ENCODE measurements around the gene TBC1D21.

Gene TBC1D21

DNA sequence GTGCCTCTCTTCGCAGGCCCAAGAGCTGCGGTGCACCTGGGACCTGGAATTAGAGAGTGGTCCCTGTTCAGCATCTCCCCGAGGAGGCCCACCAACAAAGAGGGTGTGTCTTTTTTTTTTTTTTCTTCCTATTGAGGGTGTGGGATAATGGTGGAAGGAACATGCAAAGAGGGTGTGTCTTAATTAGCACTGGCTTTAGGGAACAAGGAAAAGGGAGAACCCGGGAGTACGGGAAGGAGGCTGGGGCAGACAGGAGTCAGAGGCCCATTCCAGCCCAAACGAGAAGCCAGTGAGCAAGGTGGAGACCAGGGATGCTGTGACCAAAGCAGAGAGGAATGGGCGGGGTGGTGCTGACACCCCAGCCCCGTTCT, 52.5 kb downstream of the TBC1D21 start:
- no peak for DNase-seq (ENCODE audit: insufficient read length, low spot score)
- no peak for FAIRE-seq
- TF ChIP-seq, protein P1, sequence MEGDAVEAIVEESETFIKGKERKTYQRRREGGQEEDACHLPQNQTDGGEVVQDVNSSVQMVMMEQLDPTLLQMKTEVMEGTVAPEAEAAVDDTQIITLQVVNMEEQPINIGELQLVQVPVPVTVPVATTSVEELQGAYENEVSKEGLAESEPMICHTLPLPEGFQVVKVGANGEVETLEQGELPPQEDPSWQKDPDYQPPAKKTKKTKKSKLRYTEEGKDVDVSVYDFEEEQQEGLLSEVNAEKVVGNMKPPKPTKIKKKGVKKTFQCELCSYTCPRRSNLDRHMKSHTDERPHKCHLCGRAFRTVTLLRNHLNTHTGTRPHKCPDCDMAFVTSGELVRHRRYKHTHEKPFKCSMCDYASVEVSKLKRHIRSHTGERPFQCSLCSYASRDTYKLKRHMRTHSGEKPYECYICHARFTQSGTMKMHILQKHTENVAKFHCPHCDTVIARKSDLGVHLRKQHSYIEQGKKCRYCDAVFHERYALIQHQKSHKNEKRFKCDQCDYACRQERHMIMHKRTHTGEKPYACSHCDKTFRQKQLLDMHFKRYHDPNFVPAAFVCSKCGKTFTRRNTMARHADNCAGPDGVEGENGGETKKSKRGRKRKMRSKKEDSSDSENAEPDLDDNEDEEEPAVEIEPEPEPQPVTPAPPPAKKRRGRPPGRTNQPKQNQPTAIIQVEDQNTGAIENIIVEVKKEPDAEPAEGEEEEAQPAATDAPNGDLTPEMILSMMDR (IDR thresholded peaks at IDR 0.05; ENCODE audit: insufficient read depth, missing control alignments): no peak

DNA sequence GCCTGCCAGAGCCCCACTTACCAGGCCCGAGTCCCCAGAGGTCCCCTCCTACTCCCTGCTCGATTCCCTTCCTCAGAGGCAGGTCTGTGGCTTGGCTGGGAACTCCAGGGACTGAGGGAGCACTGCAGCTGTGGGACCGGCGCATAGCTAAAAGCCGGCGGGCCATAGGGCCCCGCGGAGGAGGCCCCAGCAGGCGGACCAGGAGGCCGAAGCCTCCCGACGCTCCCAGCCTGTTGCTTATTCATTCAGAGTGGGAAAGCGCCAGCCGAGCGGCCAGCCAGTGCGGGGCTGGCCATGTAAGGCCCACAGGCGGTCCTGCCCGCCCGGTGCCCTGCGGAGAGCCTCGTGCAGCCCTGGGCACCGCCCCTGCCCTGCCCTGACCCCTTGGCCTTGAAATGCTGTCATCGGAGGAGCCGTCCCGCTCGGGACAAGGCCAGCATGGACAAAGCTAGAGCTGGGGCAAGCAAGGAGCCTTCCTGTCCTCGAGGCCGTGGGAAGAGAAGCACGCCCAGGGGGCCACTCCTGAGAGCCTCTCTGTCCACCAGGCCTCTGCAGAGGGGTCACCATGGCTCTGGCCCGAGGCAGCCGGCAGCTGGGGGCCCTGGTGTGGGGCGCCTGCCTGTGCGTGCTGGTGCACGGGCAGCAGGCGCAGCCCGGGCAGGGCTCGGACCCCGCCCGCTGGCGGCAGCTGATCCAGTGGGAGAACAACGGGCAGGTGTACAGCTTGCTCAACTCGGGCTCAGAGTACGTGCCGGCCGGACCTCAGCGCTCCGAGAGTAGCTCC, 53.0 kb downstream of the TBC1D21 start, which contains the start of gene LOXL1:
Gene LOXL1, plus strand, starts transcription at position 244 of the 784 bp plus-strand sequence. Its CDS starts 322 bp downstream, at position 566.
- FAIRE-seq: no peak
- TF ChIP-seq, protein P1 (IDR thresholded peaks at IDR 0.05; ENCODE audit: insufficient read depth, missing control alignments): no peak
- no peak for DNase-seq (ENCODE audit: insufficient read length, low spot score)

DNA sequence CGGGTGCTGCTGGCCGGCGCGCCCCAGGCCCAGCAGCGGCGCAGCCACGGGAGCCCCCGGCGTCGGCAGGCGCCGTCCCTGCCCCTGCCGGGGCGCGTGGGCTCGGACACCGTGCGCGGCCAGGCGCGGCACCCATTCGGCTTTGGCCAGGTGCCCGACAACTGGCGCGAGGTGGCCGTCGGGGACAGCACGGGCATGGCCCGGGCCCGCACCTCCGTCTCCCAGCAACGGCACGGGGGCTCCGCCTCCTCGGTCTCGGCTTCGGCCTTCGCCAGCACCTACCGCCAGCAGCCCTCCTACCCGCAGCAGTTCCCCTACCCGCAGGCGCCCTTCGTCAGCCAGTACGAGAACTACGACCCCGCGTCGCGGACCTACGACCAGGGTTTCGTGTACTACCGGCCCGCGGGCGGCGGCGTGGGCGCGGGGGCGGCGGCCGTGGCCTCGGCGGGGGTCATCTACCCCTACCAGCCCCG, 53.7 kb downstream of the TBC1D21 start:
- no peak for DNase-seq (ENCODE audit: insufficient read length, low spot score)
- FAIRE-seq: no peak

DNA sequence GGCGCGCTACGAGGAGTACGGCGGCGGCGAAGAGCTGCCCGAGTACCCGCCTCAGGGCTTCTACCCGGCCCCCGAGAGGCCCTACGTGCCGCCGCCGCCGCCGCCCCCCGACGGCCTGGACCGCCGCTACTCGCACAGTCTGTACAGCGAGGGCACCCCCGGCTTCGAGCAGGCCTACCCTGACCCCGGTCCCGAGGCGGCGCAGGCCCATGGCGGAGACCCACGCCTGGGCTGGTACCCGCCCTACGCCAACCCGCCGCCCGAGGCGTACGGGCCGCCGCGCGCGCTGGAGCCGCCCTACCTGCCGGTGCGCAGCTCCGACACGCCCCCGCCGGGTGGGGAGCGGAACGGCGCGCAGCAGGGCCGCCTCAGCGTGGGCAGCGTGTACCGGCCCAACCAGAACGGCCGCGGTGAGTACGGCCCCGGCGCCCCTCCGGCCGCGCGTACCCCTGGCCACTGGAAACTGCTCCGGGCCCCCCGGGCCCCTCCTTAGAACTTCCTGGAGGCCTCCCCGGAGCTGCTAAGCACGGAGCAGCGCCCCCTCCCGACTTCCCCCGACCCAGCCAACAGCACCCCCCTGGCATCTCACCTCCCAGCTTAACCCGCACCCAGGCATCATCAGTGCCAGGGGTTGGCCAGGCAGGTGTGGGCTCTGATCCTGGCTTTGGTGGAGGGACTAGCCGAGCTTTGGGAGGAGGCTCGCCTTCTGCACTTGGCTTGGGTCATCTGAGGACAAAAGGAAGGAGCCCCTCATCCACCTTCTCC, 54.3 kb downstream of the TBC1D21 start:
- FAIRE-seq: no peak
- TF ChIP-seq, protein P1 (IDR thresholded peaks at IDR 0.05; ENCODE audit: insufficient read depth, missing control alignments): peak; percentile 18
- DNase-seq (ENCODE audit: insufficient read length, low spot score): peak; percentile 82

More for the DNA sequence above, 53.7 kb downstream of the TBC1D21 start:
- TF ChIP-seq, protein P1 (IDR thresholded peaks at IDR 0.05; ENCODE audit: insufficient read depth, missing control alignments): no peak

DNA sequence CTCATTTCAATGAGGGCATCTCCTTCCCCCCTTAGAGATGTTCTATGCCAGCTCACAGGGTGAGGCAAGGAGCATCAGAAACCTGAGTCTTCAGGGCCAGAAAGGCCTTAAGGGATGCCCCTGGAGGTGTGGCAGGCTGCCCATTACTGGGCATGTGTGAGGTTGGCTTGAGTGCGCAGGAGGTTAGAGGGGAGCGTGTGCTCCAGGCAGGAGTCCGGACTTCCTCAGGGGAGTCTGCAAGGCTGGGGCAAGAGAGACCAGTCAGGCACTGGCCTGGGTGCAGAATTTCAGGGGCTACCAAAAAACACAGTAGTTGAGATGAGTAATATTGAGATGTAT, 54.8 kb downstream of the TBC1D21 start:
- FAIRE-seq (no peak), DNase-seq (ENCODE audit: insufficient read length, low spot score) (no peak)
- TF ChIP-seq, protein P1 (IDR thresholded peaks at IDR 0.05; ENCODE audit: insufficient read depth, missing control alignments): no peak

DNA sequence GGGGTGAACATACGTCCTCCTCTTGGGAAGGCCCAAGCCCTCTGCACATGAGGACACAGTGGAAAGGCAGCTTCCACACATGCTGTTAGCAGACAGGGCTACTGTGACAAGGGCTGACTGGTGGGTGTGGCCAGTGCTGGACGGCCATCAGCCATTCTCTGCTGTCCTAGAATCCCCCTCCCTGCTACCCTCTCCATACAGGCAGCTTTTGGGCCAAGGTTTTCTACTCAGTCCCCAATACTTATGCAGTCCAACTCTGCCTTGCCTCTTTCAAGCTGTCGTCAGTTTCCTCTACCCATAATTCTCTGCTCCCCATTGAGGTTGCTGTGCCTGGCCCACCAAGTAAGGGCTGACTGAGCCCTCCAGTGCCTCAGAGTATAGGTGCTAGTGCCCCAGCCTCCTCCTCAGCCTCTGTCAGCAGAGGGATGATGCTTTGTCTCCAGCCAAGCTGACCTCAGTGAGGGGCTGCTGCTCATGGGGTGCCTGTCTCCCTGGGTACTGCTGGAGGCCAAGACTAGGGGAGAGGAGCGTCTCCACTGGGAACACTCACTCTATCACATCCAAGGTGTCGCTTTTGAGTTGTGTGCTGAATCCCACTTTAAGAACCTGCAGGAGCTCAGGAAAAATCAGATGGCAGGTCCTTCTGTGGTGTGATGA, 55.7 kb downstream of the TBC1D21 start:
- TF ChIP-seq, protein P1 (IDR thresholded peaks at IDR 0.05; ENCODE audit: insufficient read depth, missing control alignments): no peak
- no peak for DNase-seq (ENCODE audit: insufficient read length, low spot score)
- FAIRE-seq: no peak

Data from D721Med (cell line).